GM06990 (cell line): ENCODE measurements around the gene UBE3B.

Experiments used
- DNase-seq: peaks from one replicate; pipeline ENCODE4 v3.0.0-alpha.2; 2011; ENCODE audit not compliant: insufficient read length; ENCODE audit errors: extremely low read depth
- H3K27me3 ChIP-seq: replicated peaks from 2 replicates; pipeline ENCODE4 v1.6.0; 2011; ENCODE audit warnings: low read length; ENCODE audit not compliant: control insufficient read depth, insufficient read depth
- H3K36me3 ChIP-seq: 2 replicates; pipeline ENCODE4 v1.5.1; 2011; ENCODE audit warnings: low read length; ENCODE audit not compliant: control insufficient read depth, insufficient read depth
- H3K4me3 ChIP-seq: replicated peaks from 2 replicates; pipeline ENCODE4 v1.5.1; 2011; ENCODE audit warnings: low read depth, mild to moderate bottlenecking, control low read depth, low read length
- CTCF ChIP-seq: IDR thresholded peaks from 2 replicates; pipeline ENCODE4 v1.5.1; 2011; ENCODE audit warnings: low read length, control low read depth, mild to moderate bottlenecking, inconsistent platforms; ENCODE audit not compliant: insufficient read depth, poor library complexity, severe bottlenecking

UBE3B gene

GRCh38 chr12:109440851-109441490 is 36.5 kb upstream of the UBE3B start:
- H3K27me3 ChIP-seq, result no peaks in the 10 kb centered on the region
- no peak for TF ChIP-seq CTCF
- peaks cover under 1% of the 10 kb centered on the region for H3K36me3 ChIP-seq
- H3K4me3 ChIP-seq, result no peak overlapping the region
- no peak for DNase-seq

- TF ChIP-seq CTCF, result no peak
- Histone ChIP-seq H3K27me3 (no peaks in the 10 kb centered on the region), H3K36me3 (peaks cover 10% of the 10 kb centered on the region), H3K4me3 (no peak overlapping the region)
- DNase-seq, result no peak
Observed at GRCh38 chr12:109443794-109444193, 33.6 kb upstream of the UBE3B start.

GRCh38 chr12:109444259-109444658 is 33.2 kb upstream of the UBE3B start:
- Histone ChIP-seq H3K4me3 (no peak overlapping the region), H3K27me3 (no peaks in the 10 kb centered on the region), H3K36me3 (peaks cover 10% of the 10 kb centered on the region)
- no peak for TF ChIP-seq CTCF
- DNase-seq, result no peak

- DNase-seq, result no peak
- Histone ChIP-seq H3K36me3 (peaks cover 11% of the 10 kb centered on the region), H3K4me3 (no peak overlapping the region), H3K27me3 (no peaks in the 10 kb centered on the region)
- TF ChIP-seq CTCF, result no peak
Observed at GRCh38 chr12:109445191-109445609, 32.2 kb upstream of the UBE3B start.

GRCh38 chr12:109446869-109447268 is 30.6 kb upstream of the UBE3B start:
- Histone ChIP-seq H3K4me3 (no peak overlapping the region), H3K36me3 (peaks cover 13% of the 10 kb centered on the region), H3K27me3 (no peaks in the 10 kb centered on the region)
- no peak for DNase-seq
- TF ChIP-seq CTCF, result no peak

- Histone ChIP-seq H3K4me3 (no peak overlapping the region), H3K36me3 (peaks cover 15% of the 10 kb centered on the region), H3K27me3 (no peaks in the 10 kb centered on the region)
- no peak for DNase-seq
- TF ChIP-seq CTCF, result no peak
Observed at GRCh38 chr12:109447482-109447881, 30.0 kb upstream of the UBE3B start.
